GM12865 (cell line): ENCODE data around the gene HS3ST2.

Source experiments
- DNase-seq: peaks from one replicate; pipeline ENCODE4 v3.0.0; 2010; ENCODE audit warnings: low read depth
- H3K4me3 ChIP-seq: 2 replicates; pipeline ENCODE4 v1.5.1; 2011; ENCODE audit warnings: mild to moderate bottlenecking, low read depth, low read length, control low read depth
- CTCF ChIP-seq: IDR thresholded peaks from 2 replicates; pipeline ENCODE4 v1.5.1; 2011; ENCODE audit warnings: low read length, control low read depth, low read depth, inconsistent platforms; ENCODE audit not compliant: insufficient read depth; ENCODE audit errors: missing control alignments

HS3ST2 gene

GRCh38 chr16:22788193-22788530, 25.8 kb upstream of the HS3ST2 start:
- no peak for TF ChIP-seq CTCF
- no peak overlapping the region for H3K4me3 ChIP-seq
- DNase-seq: no peak

- no peak overlapping the region for H3K4me3 ChIP-seq
- no peak for TF ChIP-seq CTCF
- DNase-seq: no peak
These were observed 24.5 kb upstream of the HS3ST2 start for GRCh38 chr16:22789281-22789945.

GRCh38 chr16:22797551-22797950, 16.4 kb upstream of the HS3ST2 start:
- no peak for TF ChIP-seq CTCF
- H3K4me3 ChIP-seq: no peak overlapping the region
- no peak for DNase-seq

- H3K4me3 ChIP-seq: no peak overlapping the region
- no peak for TF ChIP-seq CTCF
- no peak for DNase-seq
These were observed 14.8 kb upstream of the HS3ST2 start for GRCh38 chr16:22799113-22799512.

- TF ChIP-seq CTCF: no peak
- H3K4me3 ChIP-seq: no peak overlapping the region
- no peak for DNase-seq
These were observed 9.1 kb upstream of the HS3ST2 start for GRCh38 chr16:22804893-22805292.

- DNase-seq: no peak
- H3K4me3 ChIP-seq: no peak overlapping the region
- TF ChIP-seq CTCF: no peak
These were observed 8.6 kb upstream of the HS3ST2 start for GRCh38 chr16:22805326-22805725.

- no peak for DNase-seq
- no peak for TF ChIP-seq CTCF
- H3K4me3 ChIP-seq: no peak overlapping the region
These were observed 7.2 kb upstream of the HS3ST2 start for GRCh38 chr16:22806811-22807210.
